ENCODE results near the gene TP53I11.

- TF ChIP-seq, protein P1, sequence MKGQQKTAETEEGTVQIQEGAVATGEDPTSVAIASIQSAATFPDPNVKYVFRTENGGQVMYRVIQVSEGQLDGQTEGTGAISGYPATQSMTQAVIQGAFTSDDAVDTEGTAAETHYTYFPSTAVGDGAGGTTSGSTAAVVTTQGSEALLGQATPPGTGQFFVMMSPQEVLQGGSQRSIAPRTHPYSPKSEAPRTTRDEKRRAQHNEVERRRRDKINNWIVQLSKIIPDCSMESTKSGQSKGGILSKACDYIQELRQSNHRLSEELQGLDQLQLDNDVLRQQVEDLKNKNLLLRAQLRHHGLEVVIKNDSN (IDR thresholded peaks at IDR 0.05) = no peak
- no peak for TF ChIP-seq ZBTB7A (IDR thresholded peaks at IDR 0.05; ENCODE audit: low read depth)
- no peak for TF ChIP-seq RAD21 (IDR thresholded peaks at IDR 0.05; ENCODE audit: low read depth)
- no peak for TF ChIP-seq CREB1 (IDR thresholded peaks at IDR 0.05; ENCODE audit: low read depth)
- no peak for TF ChIP-seq MAX (IDR thresholded peaks at IDR 0.05)
- TF ChIP-seq CEBPB (IDR thresholded peaks at IDR 0.05) = no peak
- TF ChIP-seq EP300 (IDR thresholded peaks at IDR 0.05; ENCODE audit: borderline replicate concordance) = no peak
- no peak for TF ChIP-seq TAF1 (IDR thresholded peaks at IDR 0.05; ENCODE audit: low read depth)
- TF ChIP-seq REST (IDR thresholded peaks at IDR 0.05; ENCODE audit: low read depth) = no peak
Measured at GRCh38 chr11:44945666-44946065, 5.0 kb downstream of the TP53I11 start.

All from Ishikawa (cell line).